Testis (tissue), 2 donors: ENCODE results near the gene CDK5.

Source experiments
- POLR2A ChIP-seq: fragments of 450-650 bp; IDR thresholded peaks from one replicate; pipeline ENCODE4 v1.6.1; 2017; ENCODE audit warnings: antibody characterized with exemption, mild to moderate bottlenecking, moderate library complexity
- TF ChIP-seq, protein P1 (sequence below), 3 experiments: fragments of 450-650 bp in 2 of 3; fragments of 200-600 bp in 1 of 3; sonication (generic) in 1 of 3; IDR thresholded peaks; one replicate each; pipeline ENCODE4 v1.5.1; 2016 to 2019; ENCODE audit warnings: antibody characterized with exemption in 3 of 3, mild to moderate bottlenecking in 2 of 3, moderate library complexity in 1 of 3

DNA sequence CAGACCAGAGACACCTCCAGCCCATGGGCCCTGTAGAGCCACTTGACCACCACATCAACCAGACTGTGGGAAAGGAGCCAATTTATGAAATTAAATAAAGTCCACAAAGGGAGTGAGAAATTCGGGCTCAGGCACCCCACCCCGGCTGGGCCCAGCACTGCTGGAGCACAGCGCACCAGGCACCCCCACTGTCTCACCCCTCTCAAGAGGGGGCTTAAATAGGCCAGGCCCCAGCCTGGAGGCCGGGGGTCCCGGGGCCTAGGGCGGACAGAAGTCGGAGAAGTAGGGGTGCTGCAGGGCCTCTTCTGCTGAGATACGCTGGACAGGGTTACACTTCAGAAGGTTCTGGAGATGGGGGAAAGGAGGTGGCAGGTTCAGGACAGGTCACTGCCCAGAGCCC lies 3.9 kb downstream of the CDK5 start:
- TF ChIP-seq, protein P1, sequence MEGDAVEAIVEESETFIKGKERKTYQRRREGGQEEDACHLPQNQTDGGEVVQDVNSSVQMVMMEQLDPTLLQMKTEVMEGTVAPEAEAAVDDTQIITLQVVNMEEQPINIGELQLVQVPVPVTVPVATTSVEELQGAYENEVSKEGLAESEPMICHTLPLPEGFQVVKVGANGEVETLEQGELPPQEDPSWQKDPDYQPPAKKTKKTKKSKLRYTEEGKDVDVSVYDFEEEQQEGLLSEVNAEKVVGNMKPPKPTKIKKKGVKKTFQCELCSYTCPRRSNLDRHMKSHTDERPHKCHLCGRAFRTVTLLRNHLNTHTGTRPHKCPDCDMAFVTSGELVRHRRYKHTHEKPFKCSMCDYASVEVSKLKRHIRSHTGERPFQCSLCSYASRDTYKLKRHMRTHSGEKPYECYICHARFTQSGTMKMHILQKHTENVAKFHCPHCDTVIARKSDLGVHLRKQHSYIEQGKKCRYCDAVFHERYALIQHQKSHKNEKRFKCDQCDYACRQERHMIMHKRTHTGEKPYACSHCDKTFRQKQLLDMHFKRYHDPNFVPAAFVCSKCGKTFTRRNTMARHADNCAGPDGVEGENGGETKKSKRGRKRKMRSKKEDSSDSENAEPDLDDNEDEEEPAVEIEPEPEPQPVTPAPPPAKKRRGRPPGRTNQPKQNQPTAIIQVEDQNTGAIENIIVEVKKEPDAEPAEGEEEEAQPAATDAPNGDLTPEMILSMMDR (IDR thresholded peaks at IDR 0.05), result no peak
- no peak for TF ChIP-seq POLR2A
